HUDEP-2 (cell line): Measurements from ENCODE around the gene CDH4.
"Not testable (repeated sequence)": the region's sequence is repeated elsewhere in the genome, so short reads cannot be mapped to it uniquely, and the experiment has no call there.

Experiments
- DNase-seq, 76 experiments: peaks; one replicate each; lab custom pipeline; 2025; ENCODE audit not compliant: unreplicated experiment in 76 of 76; lab: John Stamatoyannopoulos, UW

CDH4 gene

GRCh38 chr20:61408951-61409740 is 157.1 kb downstream of the CDH4 start:
- DNase-seq = no peak

GRCh38 chr20:61411743-61412142 is 159.7 kb downstream of the CDH4 start:
- DNase-seq = no peak

- no peak for DNase-seq
Observed at GRCh38 chr20:61413752-61414151, 161.7 kb downstream of the CDH4 start.

GRCh38 chr20:61414455-61414991 is 162.5 kb downstream of the CDH4 start:
- no peak for DNase-seq

DNA sequence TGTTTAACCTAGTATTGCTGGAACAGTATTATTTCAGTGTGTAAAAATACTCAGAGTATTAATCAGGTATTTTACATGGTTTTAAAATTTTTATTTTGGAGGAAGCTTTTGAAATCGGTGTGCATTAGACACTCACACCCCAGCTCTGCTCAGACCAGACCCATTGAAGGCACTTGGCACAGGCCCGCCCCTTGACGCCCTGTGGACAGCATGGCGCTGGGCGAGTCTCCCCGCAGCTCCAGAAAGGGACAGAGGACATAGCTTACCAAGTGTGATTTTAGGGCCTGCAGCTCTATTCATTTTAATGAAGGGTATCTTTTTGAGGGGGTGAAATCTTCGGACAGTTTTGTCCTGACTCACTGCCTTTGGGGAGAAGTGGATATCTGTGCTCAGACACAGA is 164.5 kb downstream of the CDH4 start:
- no peak for DNase-seq

DNA sequence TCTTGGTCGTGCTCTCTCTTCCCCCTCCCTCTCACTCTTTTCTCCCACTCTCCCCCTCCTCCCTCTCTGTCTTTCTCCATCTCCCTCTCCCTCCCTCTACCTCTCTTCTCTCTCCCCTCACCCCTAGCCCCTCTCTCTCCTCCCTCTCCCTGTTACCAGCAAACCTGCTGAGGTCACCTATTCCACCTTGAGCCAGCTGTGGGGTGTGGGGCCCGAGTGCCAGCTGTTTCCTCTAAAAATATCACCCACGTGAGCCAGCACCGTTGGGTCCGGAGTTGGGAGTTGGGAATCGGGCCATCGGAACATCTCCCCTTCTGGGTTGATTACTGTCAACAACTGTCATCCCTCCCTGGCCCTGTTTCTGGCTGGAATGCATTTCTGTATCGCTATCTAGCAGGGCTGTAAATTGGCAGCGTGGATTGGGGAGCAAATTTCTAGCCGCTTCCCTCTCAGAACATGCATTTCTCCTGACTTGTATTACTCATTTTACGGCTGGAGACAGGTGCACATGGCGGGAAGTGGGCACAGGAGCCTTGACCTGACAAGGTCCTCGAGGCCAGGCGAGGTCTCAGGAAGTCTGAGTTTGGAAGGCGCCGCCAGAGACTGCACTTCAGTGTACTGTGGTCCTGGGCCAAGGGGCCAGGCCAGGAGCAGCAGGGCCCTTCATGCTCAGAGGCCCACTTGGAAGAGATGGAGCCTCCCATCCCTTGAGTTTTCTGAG is 165.3 kb downstream of the CDH4 start:
- DNase-seq = no peak

- no peak for DNase-seq
Observed at GRCh38 chr20:61419010-61419409, 166.9 kb downstream of the CDH4 start.

DNA sequence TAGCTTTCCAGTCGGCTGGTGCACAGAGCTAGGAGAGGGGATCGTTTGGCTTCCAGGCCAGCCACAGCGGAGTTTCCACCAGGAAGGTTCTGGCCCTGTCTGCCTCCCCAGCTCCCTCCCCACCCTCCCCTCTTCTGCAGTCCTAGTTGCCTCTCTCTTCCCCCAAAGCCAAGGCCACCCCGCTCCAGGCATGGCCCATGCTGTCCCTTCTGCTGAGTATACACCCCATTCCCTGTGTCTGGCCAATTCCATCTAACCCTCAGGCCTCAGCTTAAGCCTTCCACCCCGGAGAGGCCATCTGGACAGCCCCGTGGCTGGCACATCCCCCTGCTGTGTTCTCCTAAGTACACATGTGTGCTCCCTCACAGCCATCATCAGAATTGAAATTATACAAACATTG is 167.4 kb downstream of the CDH4 start:
- no peak for DNase-seq

- no peak for DNase-seq
Observed at GRCh38 chr20:61420056-61420455, 168.0 kb downstream of the CDH4 start.

- DNase-seq = no peak
Observed at GRCh38 chr20:61420781-61421180, 168.7 kb downstream of the CDH4 start.

DNA sequence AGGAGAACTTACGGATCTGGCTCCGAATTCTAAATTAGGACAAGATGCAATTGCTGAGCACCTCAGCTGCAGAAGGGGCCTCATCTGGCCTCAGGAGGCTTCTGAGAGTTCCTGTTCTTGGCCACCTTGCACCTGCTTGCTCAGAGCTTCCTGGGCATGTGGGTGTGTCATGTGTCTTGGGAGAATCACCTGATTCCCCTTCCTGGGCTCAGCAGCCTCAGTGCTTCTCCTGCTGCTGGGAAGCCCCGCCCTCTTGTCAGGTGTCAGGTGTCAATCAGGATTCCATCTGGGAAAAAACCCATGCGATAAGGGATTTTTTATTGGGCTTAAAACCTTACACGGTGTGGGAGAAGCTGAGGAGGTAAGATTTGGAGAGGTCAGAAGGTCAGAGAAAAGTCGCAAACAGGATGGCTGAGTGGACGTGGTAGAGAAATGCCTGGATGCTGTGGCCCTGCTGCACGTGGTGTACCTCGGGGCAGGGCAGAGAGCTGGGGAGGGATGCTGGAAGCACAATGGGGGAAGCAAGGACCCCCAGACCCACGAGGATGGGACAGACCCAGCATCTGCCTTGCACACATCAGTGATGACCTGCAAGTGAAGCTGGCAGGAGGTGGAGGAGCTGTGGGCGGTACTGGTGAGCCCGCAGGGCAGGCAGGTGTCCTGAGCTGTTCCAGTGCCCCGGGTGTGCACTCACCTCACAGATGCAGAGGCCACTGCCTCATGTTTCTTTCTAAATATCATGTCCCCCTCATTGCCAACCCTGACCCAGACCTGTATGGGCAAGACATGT is 170.8 kb downstream of the CDH4 start:
- DNase-seq = no peak

- no peak for DNase-seq
Observed at GRCh38 chr20:61424011-61424627, 172.1 kb downstream of the CDH4 start.

DNA sequence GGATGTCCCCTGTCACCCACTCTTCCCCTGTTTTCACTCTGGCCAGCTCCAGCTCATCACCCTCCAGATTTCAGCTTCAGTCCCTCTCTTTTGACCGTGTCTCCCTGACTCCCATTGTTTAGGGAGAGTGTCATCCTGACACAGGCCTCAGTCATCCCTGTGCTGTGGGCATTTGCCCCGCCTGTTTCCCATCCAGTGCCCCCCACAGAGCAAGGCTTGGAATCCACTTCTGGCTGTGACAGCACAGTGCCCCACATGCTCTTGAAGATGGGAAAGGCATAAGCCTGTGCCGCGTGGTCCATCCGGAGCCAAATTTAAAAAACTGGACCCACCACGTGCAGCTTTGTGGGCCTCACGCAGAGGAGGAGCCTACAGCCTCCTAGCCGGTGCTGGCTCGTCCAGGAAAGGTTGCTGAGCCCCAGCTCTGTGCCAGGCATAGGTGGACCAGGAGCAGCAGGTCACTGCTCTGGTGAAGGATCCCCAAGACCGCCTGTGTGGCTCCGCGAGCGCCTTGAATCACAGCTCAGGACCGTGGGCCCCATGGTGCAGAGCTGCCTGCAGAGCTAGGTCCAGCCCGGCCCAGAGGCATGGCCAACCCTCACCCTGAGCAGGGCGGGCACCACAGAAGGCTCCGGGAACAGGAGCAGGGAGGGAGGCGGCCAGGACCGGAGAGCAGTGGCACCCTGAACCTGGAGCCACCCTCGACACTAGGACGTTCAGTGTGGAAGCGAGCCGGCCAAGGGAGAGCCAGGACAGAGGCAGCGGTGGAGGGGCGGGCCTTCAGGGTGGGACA is 172.8 kb downstream of the CDH4 start:
- DNase-seq = no peak

DNA sequence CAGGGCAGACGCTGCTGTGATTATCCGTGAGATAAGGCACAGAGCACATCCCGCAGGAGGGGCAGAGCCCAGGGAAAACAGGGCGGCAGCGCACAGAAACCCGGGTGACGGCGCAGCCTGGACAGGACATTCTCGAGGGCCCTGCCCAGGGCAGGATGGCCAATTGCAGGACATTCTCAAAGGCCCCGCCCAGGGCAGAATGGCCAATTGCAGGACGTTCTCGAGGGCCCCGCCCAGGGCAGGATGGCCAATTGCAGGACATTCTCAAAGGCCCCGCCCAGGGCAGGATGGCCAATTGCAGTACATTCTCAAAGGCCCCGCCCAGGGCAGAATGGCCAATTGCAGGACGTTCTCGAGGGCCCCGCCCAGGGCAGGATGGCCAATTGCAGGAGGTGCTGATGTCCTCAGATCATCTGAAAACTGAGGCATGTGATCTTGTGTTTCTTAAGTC is 173.5 kb downstream of the CDH4 start:
- not testable (repeated sequence) for DNase-seq

- DNase-seq = no peak
Observed at GRCh38 chr20:61426352-61426751, 174.3 kb downstream of the CDH4 start.

GRCh38 chr20:61429458-61430227 is 177.6 kb downstream of the CDH4 start:
- DNase-seq = no peak

DNA sequence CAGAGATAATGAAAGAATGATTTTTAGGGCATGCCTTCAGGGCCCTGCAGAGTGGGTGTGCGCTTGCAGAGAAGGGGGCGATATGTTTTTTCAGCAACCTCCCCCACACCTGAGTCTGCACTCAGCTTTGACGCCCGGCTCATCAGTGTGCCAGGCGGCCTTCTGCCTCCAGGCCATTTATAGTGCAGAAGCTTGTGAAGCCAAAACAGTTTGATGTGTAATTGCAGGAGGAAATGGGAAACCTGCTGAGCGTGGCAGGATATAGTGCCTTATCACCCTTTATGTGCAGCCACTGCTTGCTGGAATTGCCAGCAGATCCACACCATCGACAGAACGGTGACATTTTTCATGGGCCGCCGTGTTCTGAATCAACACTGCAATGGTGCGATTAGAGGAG is 178.2 kb downstream of the CDH4 start:
- DNase-seq = no peak

- no peak for DNase-seq
Observed at GRCh38 chr20:61433176-61433575, 181.1 kb downstream of the CDH4 start.

GRCh38 chr20:61433816-61434215 is 181.8 kb downstream of the CDH4 start:
- no peak for DNase-seq
